Gastrocnemius medialis (tissue), 4 donors: ENCODE results near the gene P2RX4.

Experiments used
- CTCF ChIP-seq, 5 experiments: fragments of 450-650 bp in 3 of 5; fragments of 200-600 bp in 2 of 5; sonication (generic) in 2 of 5; IDR thresholded peaks in 4 of 5; conservative IDR thresholded peaks in 1 of 5; 1 replicate in 4 of 5; 2 replicates in 1 of 5; pipeline ENCODE4 v1.5.1; 2016 to 2019; ENCODE audit warnings: antibody characterized with exemption in 5 of 5, mild to moderate bottlenecking in 3 of 5, moderate library complexity in 3 of 5
- POLR2A ChIP-seq, 2 donors: fragments of 450-650 bp; IDR thresholded peaks; one replicate each; pipeline ENCODE4 v1.6.1; 2017; ENCODE audit warnings: antibody characterized with exemption in 2 of 2, mild to moderate bottlenecking in 2 of 2, moderate library complexity in 2 of 2

- TF ChIP-seq CTCF (IDR thresholded peaks at IDR 0.05 in 4 of 5, conservative IDR thresholded peaks at IDR 0.05 in 1 of 5) (no peak), POLR2A (IDR thresholded peaks at IDR 0.05) (no peak)
Observed at GRCh38 chr12:121261398-121261797, 51.5 kb downstream of the P2RX4 start.
